ENCODE data around the gene OSBP2.

DNA sequence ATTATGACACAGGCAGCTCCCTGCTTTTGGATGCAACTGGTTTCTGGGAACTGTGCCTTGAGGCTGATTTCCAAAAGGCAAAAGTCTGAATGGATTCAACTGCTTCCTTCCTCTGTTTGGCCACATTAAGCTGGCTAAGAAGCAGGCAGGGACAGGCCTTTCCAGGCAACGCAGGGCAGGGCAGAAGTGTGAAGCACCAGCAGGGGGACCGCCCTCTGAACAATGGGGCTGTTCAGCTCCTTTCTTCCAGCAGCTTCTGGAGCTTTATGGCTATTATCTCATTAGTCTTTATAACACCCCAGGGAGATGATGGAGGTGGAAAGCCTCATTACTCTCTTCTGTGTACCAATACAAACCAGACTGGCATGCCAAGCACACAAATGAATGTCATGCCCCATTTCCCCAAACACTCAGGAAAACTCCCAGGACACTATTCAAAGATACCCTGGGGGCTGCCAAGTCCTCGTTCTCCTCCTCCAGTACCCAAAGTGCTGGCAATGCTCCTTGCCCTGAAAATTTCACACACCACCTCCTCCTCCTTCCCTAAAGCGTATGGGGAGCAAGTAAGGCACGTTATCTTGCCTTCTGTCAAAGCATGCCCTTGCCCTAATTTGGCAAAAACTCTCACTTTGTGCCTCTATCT is 252.6 kb downstream of the OSBP2 start:
- TF ChIP-seq, protein P1, sequence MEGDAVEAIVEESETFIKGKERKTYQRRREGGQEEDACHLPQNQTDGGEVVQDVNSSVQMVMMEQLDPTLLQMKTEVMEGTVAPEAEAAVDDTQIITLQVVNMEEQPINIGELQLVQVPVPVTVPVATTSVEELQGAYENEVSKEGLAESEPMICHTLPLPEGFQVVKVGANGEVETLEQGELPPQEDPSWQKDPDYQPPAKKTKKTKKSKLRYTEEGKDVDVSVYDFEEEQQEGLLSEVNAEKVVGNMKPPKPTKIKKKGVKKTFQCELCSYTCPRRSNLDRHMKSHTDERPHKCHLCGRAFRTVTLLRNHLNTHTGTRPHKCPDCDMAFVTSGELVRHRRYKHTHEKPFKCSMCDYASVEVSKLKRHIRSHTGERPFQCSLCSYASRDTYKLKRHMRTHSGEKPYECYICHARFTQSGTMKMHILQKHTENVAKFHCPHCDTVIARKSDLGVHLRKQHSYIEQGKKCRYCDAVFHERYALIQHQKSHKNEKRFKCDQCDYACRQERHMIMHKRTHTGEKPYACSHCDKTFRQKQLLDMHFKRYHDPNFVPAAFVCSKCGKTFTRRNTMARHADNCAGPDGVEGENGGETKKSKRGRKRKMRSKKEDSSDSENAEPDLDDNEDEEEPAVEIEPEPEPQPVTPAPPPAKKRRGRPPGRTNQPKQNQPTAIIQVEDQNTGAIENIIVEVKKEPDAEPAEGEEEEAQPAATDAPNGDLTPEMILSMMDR (IDR thresholded peaks at IDR 0.05) = peak in 1 of 4 experiments; percentile 25
- no peak for TF ChIP-seq POLR2A (IDR thresholded peaks at IDR 0.05)
